H1 (cell line): ENCODE measurements around the gene SLC35E1. TPM values are rescaled to one million over a fixed set of nuclear protein-coding genes. Genes with fewer than 3 reads are reported as not detected.

Experiments
- CTCF ChIA-PET: fragments of 300-600 bp; sonication (Branson Sonifier 250); formaldehyde crosslinking; loops from one replicate; lab custom pipeline; 2021; ENCODE audit not compliant: partially characterized antibody; lab: Charles Lee
- POLR2A ChIA-PET: fragments of 300-600 bp; sonication (Branson Sonifier 250); formaldehyde crosslinking; loops from one replicate; lab custom pipeline; 2021; ENCODE audit warnings: inconsistent platforms; ENCODE audit not compliant: partially characterized antibody; lab: Charles Lee
- DNase-seq, 2 experiments: peaks; one replicate each; pipeline versions ENCODE4 v3.0.0 to v3.0.0-alpha.2; 2010 to 2022; ENCODE audit warnings: low spot score in 2 of 2, low read depth in 1 of 2, mixed read lengths in 1 of 2
- FAIRE-seq: peaks from 2 replicates; lab custom pipeline; 2011; peaks lifted over from hg19 to GRCh38; lab: Jason Lieb, UNC
- H2AFZ ChIP-seq: 2 replicates; pipeline ENCODE4 v1.8.1; 2012; ENCODE audit warnings: low read length, inconsistent platforms
- H2AK5ac ChIP-seq: 2 replicates; pipeline ENCODE4 v1.6.1; 2013; ENCODE audit warnings: low read depth, low read length
- H2BK120ac ChIP-seq: replicated peaks from 2 replicates; pipeline ENCODE3; 2013; ENCODE audit warnings: low read depth, low read length, inconsistent platforms
- H2BK12ac ChIP-seq: 2 replicates; pipeline ENCODE4 v1.6.1; 2013; ENCODE audit warnings: low read depth, low read length
- H2BK15ac ChIP-seq: 2 replicates; pipeline ENCODE4 v1.6.1; 2013; ENCODE audit warnings: low read length
- H2BK20ac ChIP-seq: 2 replicates; pipeline ENCODE4 v1.6.1; 2013; ENCODE audit warnings: low read length
- H2BK5ac ChIP-seq: 2 replicates; pipeline ENCODE4 v1.6.1; 2013; ENCODE audit warnings: low read depth, low read length
- H3K14ac ChIP-seq: 2 replicates; pipeline ENCODE4 v1.6.1; 2013; ENCODE audit warnings: inconsistent platforms; ENCODE audit not compliant: insufficient read length
- H3K18ac ChIP-seq: 2 replicates; pipeline ENCODE4 v1.6.1; 2013; ENCODE audit warnings: low read length; ENCODE audit errors: extremely low read depth
- H3K23ac ChIP-seq: 2 replicates; pipeline ENCODE4 v1.6.1; 2013; ENCODE audit warnings: inconsistent platforms; ENCODE audit not compliant: insufficient read length
- H3K23me2 ChIP-seq: 2 replicates; pipeline ENCODE4 v1.6.1; 2013; ENCODE audit warnings: low read depth, low read length
- H3K27ac ChIP-seq: 2 replicates; pipeline ENCODE4 v1.6.1; 2011; ENCODE audit warnings: low read depth, low read length, inconsistent platforms
- H3K27me3 ChIP-seq, 4 experiments: replicated peaks in 1 of 4; 1 replicate in 1 of 4; 2 replicates in 3 of 4; pipeline versions ENCODE4 v1.6.1 to v1.8.1; 2011 to 2013; ENCODE audit warnings: low read length in 3 of 4, mild to moderate bottlenecking in 3 of 4, inconsistent platforms in 2 of 4, mixed read lengths in 2 of 4, moderate library complexity in 1 of 4; ENCODE audit not compliant: control insufficient read depth in 3 of 4, insufficient read depth in 3 of 4; ENCODE audit errors: extremely low read depth in 1 of 4
- H3K36me3 ChIP-seq, 4 experiments: 2 replicates each; pipeline versions ENCODE4 v1.6.1 to v1.8.1; 2011 to 2013; ENCODE audit warnings: mild to moderate bottlenecking in 4 of 4, low read length in 3 of 4, moderate library complexity in 2 of 4, control low read depth in 1 of 4, inconsistent platforms in 1 of 4; ENCODE audit not compliant: insufficient read depth in 4 of 4, control insufficient read depth in 2 of 4
- H3K4ac ChIP-seq: replicated peaks from 2 replicates; pipeline ENCODE3; 2013; ENCODE audit warnings: low read length, low read depth, mixed read lengths, inconsistent platforms; ENCODE audit not compliant: insufficient read length
- H3K4me1 ChIP-seq, 4 experiments: replicated peaks in 1 of 4; 1 replicate in 1 of 4; 2 replicates in 3 of 4; pipeline versions ENCODE4 v1.6.1 to v1.8.1; 2011 to 2013; ENCODE audit warnings: low read length in 3 of 4, inconsistent platforms in 2 of 4, mixed read lengths in 1 of 4; ENCODE audit not compliant: insufficient read depth in 4 of 4, control insufficient read depth in 3 of 4
- H3K4me2 ChIP-seq, 2 experiments: 2 replicates each; pipeline versions ENCODE4 v1.6.1 to v1.8.1; 2011 to 2013; ENCODE audit warnings: low read depth in 2 of 2, low read length in 2 of 2, control low read depth in 1 of 2, inconsistent platforms in 1 of 2, mild to moderate bottlenecking in 1 of 2; ENCODE audit not compliant: insufficient read depth in 1 of 2
- H3K4me3 ChIP-seq, 4 experiments: fragments of 200-600, 300-600 bp in 1 of 4; sonication (generic), shearing (Covaris generic), sonication (Bioruptor Twin) in 1 of 4; 2 replicates each; pipeline versions ENCODE4 v1.5.1 to v1.8.1; 2011 to 2016; ENCODE audit warnings: low read length in 4 of 4, low read depth in 3 of 4, control low read depth in 2 of 4, inconsistent platforms in 2 of 4, mild to moderate bottlenecking in 2 of 4, mixed read lengths in 1 of 4, moderate library complexity in 1 of 4; ENCODE audit not compliant: insufficient read depth in 2 of 4; ENCODE audit errors: extremely low read depth in 1 of 4
- H3K56ac ChIP-seq: replicated peaks from 2 replicates; pipeline ENCODE3; 2013; ENCODE audit warnings: low read depth, mild to moderate bottlenecking, mixed read lengths, low read length, inconsistent platforms; ENCODE audit not compliant: insufficient read length
- H3K79me1 ChIP-seq: 2 replicates; pipeline ENCODE4 v1.6.1; 2013; ENCODE audit warnings: low read depth, low read length, control low read depth
- H3K79me2 ChIP-seq, 2 experiments: 2 replicates each; pipeline versions ENCODE4 v1.6.1 to v1.8.1; 2012 to 2013; ENCODE audit warnings: low read length in 2 of 2, mild to moderate bottlenecking in 2 of 2, inconsistent platforms in 1 of 2; ENCODE audit not compliant: insufficient read depth in 2 of 2, control insufficient read depth in 1 of 2
- H3K9ac ChIP-seq, 4 experiments: replicated peaks in 1 of 4; 1 replicate in 1 of 4; 2 replicates in 3 of 4; pipeline versions ENCODE4 v1.6.1 to v1.8.1; 2011 to 2013; ENCODE audit warnings: low read depth in 3 of 4, low read length in 3 of 4, control low read depth in 2 of 4, mild to moderate bottlenecking in 2 of 4, moderate library complexity in 2 of 4, inconsistent platforms in 1 of 4; ENCODE audit errors: extremely low read depth in 1 of 4
- H3K9me3 ChIP-seq, 2 experiments: 2 replicates each; pipeline versions ENCODE4 v1.6.1 to v1.8.1; 2012 to 2013; ENCODE audit warnings: mild to moderate bottlenecking in 2 of 2, moderate library complexity in 2 of 2, control low read depth in 1 of 2, inconsistent platforms in 1 of 2, low read depth in 1 of 2, low read length in 1 of 2, mixed read lengths in 1 of 2; ENCODE audit not compliant: insufficient read depth in 2 of 2
- H4K20me1 ChIP-seq, 2 experiments: replicated peaks in 1 of 2; 2 replicates each; pipeline versions ENCODE3 to v1.8.1; 2011 to 2013; ENCODE audit warnings: inconsistent platforms in 2 of 2, low read length in 2 of 2, mild to moderate bottlenecking in 1 of 2; ENCODE audit not compliant: insufficient read depth in 2 of 2, control insufficient read depth in 1 of 2
- H4K5ac ChIP-seq: 2 replicates; pipeline ENCODE4 v1.6.1; 2013; ENCODE audit warnings: low read length, low read depth, mixed read lengths, inconsistent platforms; ENCODE audit not compliant: insufficient read length
- H4K8ac ChIP-seq: 2 replicates; pipeline ENCODE4 v1.8.0; 2013; ENCODE audit warnings: mild to moderate bottlenecking, moderate library complexity, low read length, inconsistent platforms; ENCODE audit not compliant: insufficient read depth; ENCODE audit errors: extremely low read depth
- H4K91ac ChIP-seq: replicated peaks from 2 replicates; pipeline ENCODE3; 2013; ENCODE audit warnings: low read length, mixed read lengths, inconsistent platforms; ENCODE audit not compliant: insufficient read length
- GABPA ChIP-seq: IDR thresholded peaks from 2 replicates; pipeline ENCODE4 v1.6.1; 2011; ENCODE audit warnings: mild to moderate bottlenecking, low read length, moderate library complexity, borderline replicate concordance; ENCODE audit not compliant: insufficient read depth
- WGBS, 2 experiments: shearing (Covaris generic) in 1 of 2; methylation state at CpG; one replicate each; pipeline versions ENCODE4 v1.1.6 to v1.1.7; 2013 to 2015; ENCODE audit warnings: low lambda C conversion rate in 2 of 2, mixed read lengths in 2 of 2, inconsistent platforms in 1 of 2, low coverage in 1 of 2, missing lambda C conversion rate in 1 of 2; ENCODE audit not compliant: insufficient replicate concordance in 2 of 2, insufficient coverage in 1 of 2, insufficient read length in 1 of 2; ENCODE audit errors: extremely low coverage in 1 of 2, missing lambda C conversion rate in 1 of 2; 5-methylcytosine and 5-hydroxymethylcytosine counted together
- polyA plus RNA-seq, 7 experiments: library from polyadenylated mRNA; depleted of rRNA in 3 of 7; stranded (reverse) in 5 of 7; unstranded in 2 of 7; fragments of >200 nt in 5 of 7; fragments of 200-250 nt in 2 of 7; gene quantifications; 1 replicate in 5 of 7; 2 replicates in 1 of 7; 4 replicates in 1 of 7; pipeline versions ENCODE4 v1.2.1 to v1.2.3, GENCODE V29; 2011 to 2013; ENCODE audit warnings: missing spikeins in 2 of 7, mixed read lengths in 2 of 7
- total RNA-seq: library from RNA; stranded (reverse); fragmentation: NEBNext Ultra II Directional; extraction: Animal tissue kit (Norgen Biotek cat#: 25700); gene quantifications from 2 replicates; pipeline ENCODE4 v1.2.1, GENCODE V29; 2021

SLC35E1 gene
- total and polyA plus RNA-seq, 2 of the 8 experiments (the other 6 are each of a cell fraction or from before 2014, with no cell fraction given), result 26.0 to 31.9 TPM

GRCh38 chr19:16582486-16583261 is 10.5 kb upstream of the SLC35E1 start:
- Histone ChIP-seq H3K14ac (no peak overlapping the region), H3K9ac (no peak overlapping the region), H3K79me2 (peaks cover 10 to 92% of the 10 kb centered on the region in 2 experiments; a peak in 3 of 4 replicates), H4K8ac (peak overlapping the region; percentile 16; the same call in 1 of the 2 replicates), H2AK5ac (no peak overlapping the region), H3K4me3 (no peak overlapping the region), H3K27ac (no peak overlapping the region), H3K4me1 (peaks cover 0 to 34% (median 21%) of the 10 kb centered on the region in 4 experiments; a peak in 6 of 7 replicates), H4K20me1 (peaks cover 28 to 43% of the 10 kb centered on the region in 2 experiments), H3K79me1 (peaks cover 48% of the 10 kb centered on the region), H4K91ac (no peak overlapping the region), H3K9me3 (no peaks in the 10 kb centered on the region), H3K27me3 (no peaks in the 10 kb centered on the region), H2AFZ (no peak overlapping the region), H2BK12ac (no peak overlapping the region), H3K23ac (no peak overlapping the region), H2BK5ac (no peak overlapping the region), H3K4ac (no peak overlapping the region), H3K18ac (no peak overlapping the region), H3K56ac (no peak overlapping the region), H3K36me3 (peaks cover 0 to 4% (median 0%) of the 10 kb centered on the region in 4 experiments; a peak in 2 of 8 replicates), H4K5ac (no peak overlapping the region), H2BK120ac (no peak overlapping the region), H2BK20ac (no peak overlapping the region), H2BK15ac (no peak overlapping the region), H3K23me2 (no peaks in the 10 kb centered on the region), H3K4me2 (no peak overlapping the region)
- POLR2A ChIA-PET, result interaction anchor here (1.5 to 5.9 kb wide), 2 partner anchors 9 to 11 kb away, joined by 4 to 58 read pairs; partner anchors contain the start of gene SLC35E1
- CTCF ChIA-PET, result interaction anchor here (0.6 to 3.1 kb wide), 7 partner anchors 9 to 89 kb away, joined by 3 to 12 read pairs (median 3); no protein-coding TSS in a partner anchor
- no peak for FAIRE-seq
- DNase-seq, result no peak
- 91% methylated on average over 10 of the region's 10 CpGs; no CpG with 5 or more reads in 1 of the 2 experiments for WGBS, 2 experiments
- TF ChIP-seq GABPA, result no peak
